IMR-90 (cell line): ENCODE data around the gene CD33. TPM values are rescaled to one million over a fixed set of nuclear protein-coding genes. Genes with fewer than 3 reads are reported as not detected.

Source experiments
- ATAC-seq: fragments of 200-7000 bp; cut with Tn5 transposase; 2 replicates; pipeline ENCODE4 v1.9.1; 2020; ENCODE audit warnings: low read depth, mild to moderate bottlenecking, moderate library complexity
- BruUV-seq: library from RNA; stranded (reverse); fragments of 400-500 nt; replicated peaks from 2 replicates; lab custom pipeline; 2021; lab: Mats Ljungman, UMichigan
- CTCF ChIA-PET: fragments of 300-600 bp; formaldehyde crosslinking; extraction: SDS; loops from one replicate; lab custom pipeline; 2021; ENCODE audit warnings: antibody characterized with exemption; lab: Yijun Ruan, JAX
- POLR2A ChIA-PET: fragments of 300-600 bp; sonication (Branson Sonifier 250); formaldehyde crosslinking; loops from one replicate; lab custom pipeline; 2022; ENCODE audit warnings: antibody characterized with exemption; ENCODE audit not compliant: unreplicated experiment; lab: Charles Lee
- DNase-seq: peaks from one replicate; pipeline ENCODE4 v3.0.0; 2013
- H2AFZ ChIP-seq: replicated peaks from 2 replicates; pipeline ENCODE3; 2013; ENCODE audit warnings: low read length, mild to moderate bottlenecking; ENCODE audit not compliant: poor library complexity
- H2AK5ac ChIP-seq: 2 replicates; pipeline ENCODE4 v1.6.1; 2013; ENCODE audit warnings: low read depth, low read length, inconsistent platforms
- H2AK9ac ChIP-seq: replicated peaks from 2 replicates; pipeline ENCODE3; 2013; ENCODE audit warnings: mild to moderate bottlenecking, low read depth, low read length, moderate library complexity; ENCODE audit not compliant: poor library complexity
- H2BK120ac ChIP-seq: 2 replicates; pipeline ENCODE4 v1.6.1; 2013; ENCODE audit warnings: low read depth, low read length, inconsistent platforms
- H2BK15ac ChIP-seq: 3 replicates; pipeline ENCODE4 v1.6.1; 2013; ENCODE audit warnings: low read depth, low read length, inconsistent platforms
- H2BK20ac ChIP-seq: 2 replicates; pipeline ENCODE4 v1.6.1; 2013; ENCODE audit warnings: low read depth, mild to moderate bottlenecking, inconsistent platforms, low read length, moderate library complexity
- H2BK5ac ChIP-seq: 2 replicates; pipeline ENCODE4 v1.6.1; 2013; ENCODE audit warnings: mild to moderate bottlenecking, low read depth, low read length, inconsistent platforms; ENCODE audit not compliant: poor library complexity, severe bottlenecking
- H3K14ac ChIP-seq: replicated peaks from 2 replicates; pipeline ENCODE4 v1.6.1; 2013; ENCODE audit warnings: low read depth, low read length, inconsistent platforms
- H3K18ac ChIP-seq: 2 replicates; pipeline ENCODE4 v1.6.1; 2013; ENCODE audit warnings: low read depth, low read length, control low read depth
- H3K23ac ChIP-seq: 2 replicates; pipeline ENCODE4 v1.6.1; 2013; ENCODE audit warnings: low read depth, low read length, inconsistent platforms
- H3K27ac ChIP-seq: 2 replicates; pipeline ENCODE4 v1.5.1; 2013; ENCODE audit warnings: mild to moderate bottlenecking, control low read depth, low read length; ENCODE audit not compliant: insufficient read depth
- H3K27me3 ChIP-seq: 2 replicates; pipeline ENCODE4 v1.6.1; 2013; ENCODE audit warnings: low read length; ENCODE audit not compliant: control insufficient read depth, insufficient read depth
- H3K36me3 ChIP-seq: 2 replicates; pipeline ENCODE4 v1.6.1; 2013; ENCODE audit warnings: low read length, mixed read lengths; ENCODE audit not compliant: control insufficient read depth, insufficient read depth
- H3K4ac ChIP-seq: 2 replicates; pipeline ENCODE4 v1.6.1; 2013; ENCODE audit warnings: low read depth, low read length, inconsistent platforms
- H3K4me1 ChIP-seq: 2 replicates; pipeline ENCODE4 v1.6.1; 2013; ENCODE audit warnings: low read length, mixed read lengths; ENCODE audit not compliant: control insufficient read depth, insufficient read depth
- H3K4me2 ChIP-seq: 2 replicates; pipeline ENCODE4 v1.6.1; 2013; ENCODE audit warnings: low read depth, mild to moderate bottlenecking, control low read depth, low read length, moderate library complexity
- H3K4me3 ChIP-seq: 2 replicates; pipeline ENCODE4 v1.5.1; 2013; ENCODE audit warnings: low read depth, mild to moderate bottlenecking, control low read depth, low read length, moderate library complexity; ENCODE audit not compliant: insufficient read depth
- H3K56ac ChIP-seq: 2 replicates; pipeline ENCODE4 v1.6.1; 2013; ENCODE audit warnings: low read length, inconsistent platforms; ENCODE audit not compliant: insufficient read depth; ENCODE audit errors: extremely low read depth
- H3K79me1 ChIP-seq, 2 experiments: 2 replicates each; pipeline ENCODE4 v1.6.1; 2013; ENCODE audit warnings: low read length in 2 of 2, inconsistent platforms in 1 of 2, low read depth in 1 of 2
- H3K9ac ChIP-seq: 2 replicates; pipeline ENCODE4 v1.6.1; 2013; ENCODE audit warnings: low read depth, low read length, control low read depth
- H3K9me1 ChIP-seq: 2 replicates; pipeline ENCODE4 v1.6.1; 2013; ENCODE audit warnings: low read length, inconsistent platforms; ENCODE audit not compliant: insufficient read depth
- H3K9me3 ChIP-seq: 2 replicates; pipeline ENCODE4 v1.6.1; 2013; ENCODE audit warnings: low read length; ENCODE audit not compliant: control insufficient read depth, insufficient read depth
- H4K20me1 ChIP-seq: 2 replicates; pipeline ENCODE4 v1.6.1; 2013; ENCODE audit warnings: low read length, inconsistent platforms; ENCODE audit not compliant: insufficient read depth
- H4K5ac ChIP-seq: 2 replicates; pipeline ENCODE4 v1.6.1; 2013; ENCODE audit warnings: mild to moderate bottlenecking, low read depth, low read length, control low read depth
- H4K8ac ChIP-seq, 2 experiments: 2 replicates each; pipeline ENCODE4 v1.6.1; 2013; ENCODE audit warnings: low read depth in 2 of 2, low read length in 2 of 2, control low read depth in 1 of 2, inconsistent platforms in 1 of 2
- H4K91ac ChIP-seq: 2 replicates; pipeline ENCODE4 v1.6.1; 2013; ENCODE audit warnings: low read depth, low read length, inconsistent platforms; ENCODE audit not compliant: insufficient read depth
- CEBPB ChIP-seq: IDR thresholded peaks from 2 replicates; pipeline ENCODE4 v1.6.1; 2012; ENCODE audit warnings: low read depth, low read length, improper control_type of control experiment
- CHD1 ChIP-seq: IDR thresholded peaks from 2 replicates; pipeline ENCODE4 v1.6.1; 2012; ENCODE audit warnings: low read depth, low read length, improper control_type of control experiment
- MAFK ChIP-seq: IDR thresholded peaks from 2 replicates; pipeline ENCODE4 v1.6.1; 2012; ENCODE audit warnings: low read depth, low read length, improper control_type of control experiment
- MAZ ChIP-seq: IDR thresholded peaks from 2 replicates; pipeline ENCODE4 v1.6.1; 2012; ENCODE audit warnings: low read depth, mild to moderate bottlenecking, low read length, improper control_type of control experiment, moderate library complexity, borderline replicate concordance
- NFE2L2 ChIP-seq: fragments of 150-350 bp; IDR thresholded peaks from 2 replicates; pipeline ENCODE4 v1.6.1; 2016; ENCODE audit warnings: low read depth, mild to moderate bottlenecking, low read length
- POLR2A ChIP-seq: IDR thresholded peaks from 2 replicates; pipeline ENCODE4 v1.6.1; 2012; ENCODE audit warnings: mild to moderate bottlenecking, low read depth, low read length
- RAD21 ChIP-seq: IDR thresholded peaks from 2 replicates; pipeline ENCODE4 v1.6.1; 2012; ENCODE audit warnings: low read length, improper control_type of control experiment
- RCOR1 ChIP-seq: IDR thresholded peaks from 2 replicates; pipeline ENCODE4 v1.6.1; 2012; ENCODE audit warnings: mild to moderate bottlenecking, low read length, improper control_type of control experiment; ENCODE audit not compliant: insufficient replicate concordance
- RFX5 ChIP-seq: IDR thresholded peaks from 2 replicates; pipeline ENCODE4 v1.8.0; 2012; ENCODE audit warnings: low read depth, mild to moderate bottlenecking, low read length, moderate library complexity
- SMC3 ChIP-seq: fragments of 150-350 bp; IDR thresholded peaks from 2 replicates; pipeline ENCODE4 v1.6.1; 2016; ENCODE audit warnings: low read depth, mild to moderate bottlenecking, antibody characterized with exemption, low read length, moderate library complexity
- WGBS, 2 experiments: methylation state at CpG; one replicate each; pipeline versions ENCODE4 v1.1.5 to v1.1.7; 2013; ENCODE audit warnings: missing lambda C conversion rate in 2 of 2; ENCODE audit not compliant: insufficient read length in 1 of 2; ENCODE audit errors: extremely low coverage in 2 of 2; 5-methylcytosine and 5-hydroxymethylcytosine counted together
- dilution Hi-C: fragments of 300-500 bp; cut with HindIII; formaldehyde crosslinking; loops from one replicate; pipeline ENCODE4 v1.14.3; 2018; ENCODE audit warnings: low sequenced_read_pairs; ENCODE audit not compliant: unreplicated experiment
- in situ Hi-C: fragments of 300-500 bp; cut with MboI; formaldehyde crosslinking; loops from 3 replicates; pipeline ENCODE4 v1.14.3; 2019; ENCODE audit warnings: low sequenced_read_pairs, inconsistent platforms, mixed read lengths
- intact Hi-C: fragments of 100-400 bp; cut with micrococcal nuclease; formaldehyde crosslinking; loops from 2 replicates; pipeline ENCODE4 v1.10.0; 2022
- polyA plus RNA-seq, 3 experiments: library from polyadenylated mRNA; depleted of rRNA; stranded (reverse); fragments of >200 nt; gene quantifications; 2 replicates each; pipeline ENCODE4 v1.2.3, GENCODE V29; 2012; ENCODE audit warnings: low replicate concordance in 1 of 3
- total RNA-seq: library from RNA; depleted of rRNA; stranded (reverse); fragments of >200 nt; gene quantifications from 2 replicates; pipeline ENCODE4 v1.2.3, GENCODE V29; 2012
- TF ChIP-seq, protein P1 (sequence below): fragments of 150-350 bp; IDR thresholded peaks from 2 replicates; pipeline ENCODE4 v1.6.1; 2017; ENCODE audit warnings: mild to moderate bottlenecking, antibody characterized with exemption, low read length, low read depth
- TF ChIP-seq, protein P2 (sequence below): fragments of 150-350 bp; IDR thresholded peaks from 2 replicates; pipeline ENCODE4 v1.6.1; 2016; ENCODE audit warnings: low read depth, mild to moderate bottlenecking, low read length, moderate library complexity, borderline replicate concordance
- TF ChIP-seq, protein P3 (sequence below): conservative IDR thresholded peaks from 2 replicates; pipeline ENCODE4 v1.5.1; 2012; ENCODE audit warnings: mild to moderate bottlenecking, low read depth, low read length, improper control_type of control experiment

CD33 gene
- total and polyA plus RNA-seq, 2 of the 4 experiments (the other 2 are of a cell fraction) = not detected

DNA sequence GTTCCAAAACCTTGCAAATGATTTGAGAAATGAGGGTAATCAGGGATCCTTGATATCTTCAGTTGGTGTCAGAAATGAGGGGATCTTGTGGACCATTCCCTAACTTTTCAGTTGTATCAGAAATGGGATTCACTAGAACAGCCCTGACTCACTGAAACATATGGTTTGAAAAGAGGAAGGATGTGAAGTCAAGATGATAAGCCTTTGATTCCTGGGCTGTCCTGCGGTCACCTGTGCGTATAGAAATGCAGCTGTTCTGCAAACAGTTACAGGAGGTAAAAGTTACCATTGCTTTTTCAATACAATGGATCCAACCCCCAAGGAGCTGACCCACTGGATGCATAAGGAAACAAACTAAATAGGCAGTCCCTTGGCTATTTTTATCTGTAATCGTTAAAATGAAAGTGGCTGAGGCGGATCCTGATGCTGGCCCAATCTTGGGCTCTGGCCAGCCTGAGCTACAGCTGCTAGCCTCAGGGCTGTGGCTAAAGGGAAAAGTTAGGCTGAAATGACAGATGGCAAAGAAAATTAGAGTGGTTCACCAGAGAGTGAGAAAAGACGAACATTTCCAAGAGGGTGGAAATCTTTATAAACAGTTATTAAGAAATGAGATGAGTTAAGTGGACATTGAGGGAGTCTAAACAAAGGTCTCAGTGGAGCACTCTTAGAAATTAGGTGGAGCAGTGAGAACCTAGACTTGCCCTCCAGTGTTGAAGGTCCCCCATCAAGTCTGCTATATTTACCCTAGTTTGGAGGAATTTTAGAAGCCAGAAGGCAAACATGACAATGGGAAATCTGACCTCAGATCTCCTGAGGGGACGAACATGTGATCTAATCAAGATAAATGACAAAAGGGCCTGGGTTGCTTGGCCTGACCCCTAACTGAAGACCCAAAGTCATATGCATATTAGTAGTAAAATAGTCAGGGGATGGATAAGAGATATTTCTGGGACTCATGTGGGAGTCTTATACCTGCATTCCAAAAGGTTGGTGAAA lies 33.6 kb downstream of the CD33 start:
- ChIA-PET POLR2A (no interaction called here), CTCF (interaction anchor here (0.7 to 1.3 kb wide), 4 partner anchors 10 to 57 kb away, joined by 3 to 4 read pairs (median 4); no protein-coding TSS in a partner anchor)
- Histone ChIP-seq H3K18ac (no peak overlapping the region), H2BK5ac (no peak overlapping the region), H3K9me1 (no peaks in the 10 kb centered on the region), H3K14ac (no peak overlapping the region), H3K4me1 (no peaks in the 10 kb centered on the region), H4K5ac (no peak overlapping the region), H2BK20ac (no peak overlapping the region), H2BK120ac (no peak overlapping the region), H2AFZ (no peak overlapping the region), H3K9ac (no peak overlapping the region), H3K23ac (no peak overlapping the region), H3K9me3 (no peaks in the 10 kb centered on the region), H2AK5ac (no peak overlapping the region), H2AK9ac (no peak overlapping the region), H3K4me2 (no peak overlapping the region), H3K4me3 (no peak overlapping the region), H3K36me3 (no peaks in the 10 kb centered on the region), H3K79me1 (no peaks in the 10 kb centered on the region), H3K27ac (no peak overlapping the region), H2BK15ac (no peak overlapping the region), H4K91ac (no peak overlapping the region), H3K4ac (no peak overlapping the region), H3K56ac (no peak overlapping the region), H4K20me1 (no peaks in the 10 kb centered on the region), H3K27me3 (no peaks in the 10 kb centered on the region), H4K8ac (no peak overlapping the region)
- ATAC-seq = no peak
- BruUV-seq = no TSS peak
- intact Hi-C loops = loop anchor here (1.0 kb wide), 1 partner anchor 100 kb away; no protein-coding TSS in a partner anchor
- dilution Hi-C loops = no loop called here
- in situ Hi-C loops = no loop called here
- WGBS, 2 experiments = 24% methylated on average over 3 of the region's 6 CpGs; no CpG with 5 or more reads in 1 of the 2 experiments
- TF ChIP-seq CHD1 = no peak
- TF ChIP-seq POLR2A = no peak
- TF ChIP-seq, protein P1, sequence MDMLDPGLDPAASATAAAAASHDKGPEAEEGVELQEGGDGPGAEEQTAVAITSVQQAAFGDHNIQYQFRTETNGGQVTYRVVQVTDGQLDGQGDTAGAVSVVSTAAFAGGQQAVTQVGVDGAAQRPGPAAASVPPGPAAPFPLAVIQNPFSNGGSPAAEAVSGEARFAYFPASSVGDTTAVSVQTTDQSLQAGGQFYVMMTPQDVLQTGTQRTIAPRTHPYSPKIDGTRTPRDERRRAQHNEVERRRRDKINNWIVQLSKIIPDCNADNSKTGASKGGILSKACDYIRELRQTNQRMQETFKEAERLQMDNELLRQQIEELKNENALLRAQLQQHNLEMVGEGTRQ = no peak
- TF ChIP-seq SMC3 = no peak
- TF ChIP-seq MAZ = no peak
- TF ChIP-seq NFE2L2 = no peak
- TF ChIP-seq, protein P2, sequence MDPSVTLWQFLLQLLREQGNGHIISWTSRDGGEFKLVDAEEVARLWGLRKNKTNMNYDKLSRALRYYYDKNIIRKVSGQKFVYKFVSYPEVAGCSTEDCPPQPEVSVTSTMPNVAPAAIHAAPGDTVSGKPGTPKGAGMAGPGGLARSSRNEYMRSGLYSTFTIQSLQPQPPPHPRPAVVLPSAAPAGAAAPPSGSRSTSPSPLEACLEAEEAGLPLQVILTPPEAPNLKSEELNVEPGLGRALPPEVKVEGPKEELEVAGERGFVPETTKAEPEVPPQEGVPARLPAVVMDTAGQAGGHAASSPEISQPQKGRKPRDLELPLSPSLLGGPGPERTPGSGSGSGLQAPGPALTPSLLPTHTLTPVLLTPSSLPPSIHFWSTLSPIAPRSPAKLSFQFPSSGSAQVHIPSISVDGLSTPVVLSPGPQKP = no peak
- TF ChIP-seq MAFK = no peak
- no peak for TF ChIP-seq RAD21
- no peak for TF ChIP-seq RFX5
- TF ChIP-seq, protein P3, sequence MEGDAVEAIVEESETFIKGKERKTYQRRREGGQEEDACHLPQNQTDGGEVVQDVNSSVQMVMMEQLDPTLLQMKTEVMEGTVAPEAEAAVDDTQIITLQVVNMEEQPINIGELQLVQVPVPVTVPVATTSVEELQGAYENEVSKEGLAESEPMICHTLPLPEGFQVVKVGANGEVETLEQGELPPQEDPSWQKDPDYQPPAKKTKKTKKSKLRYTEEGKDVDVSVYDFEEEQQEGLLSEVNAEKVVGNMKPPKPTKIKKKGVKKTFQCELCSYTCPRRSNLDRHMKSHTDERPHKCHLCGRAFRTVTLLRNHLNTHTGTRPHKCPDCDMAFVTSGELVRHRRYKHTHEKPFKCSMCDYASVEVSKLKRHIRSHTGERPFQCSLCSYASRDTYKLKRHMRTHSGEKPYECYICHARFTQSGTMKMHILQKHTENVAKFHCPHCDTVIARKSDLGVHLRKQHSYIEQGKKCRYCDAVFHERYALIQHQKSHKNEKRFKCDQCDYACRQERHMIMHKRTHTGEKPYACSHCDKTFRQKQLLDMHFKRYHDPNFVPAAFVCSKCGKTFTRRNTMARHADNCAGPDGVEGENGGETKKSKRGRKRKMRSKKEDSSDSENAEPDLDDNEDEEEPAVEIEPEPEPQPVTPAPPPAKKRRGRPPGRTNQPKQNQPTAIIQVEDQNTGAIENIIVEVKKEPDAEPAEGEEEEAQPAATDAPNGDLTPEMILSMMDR = no peak
- TF ChIP-seq RCOR1 = no peak
- no peak for TF ChIP-seq CEBPB
- no peak for DNase-seq
